GM18517 (cell line): ENCODE measurements around the gene PRKAG2.
"Not testable (repeated sequence)": the region's sequence is repeated elsewhere in the genome, so short reads cannot be mapped to it uniquely, and the experiment has no call there.

Experiments used
- ATAC-seq: cut with Tn5 transposase; IDR thresholded peaks from one replicate; pipeline ENCODE4 v1.9.1; 2021; ENCODE audit warnings: mild to moderate bottlenecking, moderate library complexity; ENCODE audit not compliant: unreplicated experiment

Gene PRKAG2

GRCh38 chr7:151540146-151540545 lies 336.8 kb downstream of the PRKAG2 start:
- no peak for ATAC-seq

DNA sequence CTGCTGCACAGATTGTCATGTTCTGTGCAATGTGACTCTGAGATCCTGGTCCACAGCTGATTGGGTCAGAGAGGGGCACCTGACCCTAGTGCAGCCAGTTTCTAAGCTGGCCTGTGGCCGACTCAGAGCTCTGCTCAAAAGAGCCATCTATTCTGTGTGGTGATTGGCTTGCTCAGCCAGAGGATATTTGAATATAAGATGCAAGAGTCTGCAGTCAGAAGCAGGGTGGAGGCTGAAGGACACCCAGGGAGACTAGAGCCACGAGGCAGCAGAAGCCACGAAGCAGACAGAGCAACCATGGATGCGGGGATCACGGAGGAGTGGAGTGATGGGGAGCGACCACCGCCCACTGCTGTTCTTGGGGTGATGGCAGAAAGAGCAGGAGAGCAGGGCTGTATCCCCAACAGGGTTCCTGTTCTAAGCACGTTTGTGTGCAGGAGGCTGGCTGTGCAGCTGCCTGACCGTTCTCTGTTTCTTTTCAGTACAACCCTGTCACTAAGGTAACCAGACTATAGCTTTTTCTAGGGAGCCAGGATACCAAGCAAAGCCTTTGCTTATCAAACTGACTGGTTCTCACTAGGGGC lies 337.7 kb downstream of the PRKAG2 start:
- ATAC-seq, result peak; percentile 61

GRCh38 chr7:151537818-151538561 lies 338.9 kb downstream of the PRKAG2 start:
- no peak for ATAC-seq

GRCh38 chr7:151536178-151536577 lies 340.7 kb downstream of the PRKAG2 start:
- not testable (repeated sequence) for ATAC-seq

DNA sequence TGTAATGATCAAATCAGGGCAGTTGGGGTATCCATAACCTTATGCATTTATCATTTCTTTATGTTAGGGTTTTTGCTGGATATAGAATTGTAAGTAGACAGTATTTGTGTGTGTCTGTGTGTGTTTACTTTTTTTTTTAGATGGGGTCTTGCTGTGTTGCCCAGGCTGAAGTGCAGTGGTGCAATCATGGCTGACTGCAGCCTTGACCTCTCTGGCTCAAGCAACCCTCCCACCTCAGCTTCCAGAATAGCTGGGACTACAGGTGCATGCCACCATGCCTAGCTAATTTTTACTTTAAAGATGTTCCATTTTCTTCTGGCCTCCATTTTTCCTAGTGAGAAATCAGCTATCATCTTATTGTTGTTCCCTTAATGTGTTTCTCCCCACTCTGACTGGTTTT lies 347.1 kb downstream of the PRKAG2 start:
- ATAC-seq, result no peak

DNA sequence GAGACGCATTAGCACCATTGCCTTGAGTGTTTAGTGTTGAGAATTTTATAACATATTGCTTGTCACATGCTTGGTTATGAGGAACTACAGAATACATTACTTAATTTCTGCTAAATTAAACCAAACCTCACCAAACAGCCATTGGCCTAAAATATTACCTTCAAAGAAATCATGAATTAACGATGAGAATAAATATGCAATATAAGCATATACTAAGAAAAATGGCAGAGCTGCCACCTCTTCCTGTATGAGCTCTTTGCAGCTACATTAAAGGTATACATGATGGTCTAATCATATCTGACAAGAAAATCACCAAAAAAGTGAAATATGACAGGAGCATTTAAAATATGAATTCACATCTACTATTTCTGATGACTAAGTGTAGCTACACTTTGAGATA lies 352.1 kb downstream of the PRKAG2 start:
- ATAC-seq, result no peak

DNA sequence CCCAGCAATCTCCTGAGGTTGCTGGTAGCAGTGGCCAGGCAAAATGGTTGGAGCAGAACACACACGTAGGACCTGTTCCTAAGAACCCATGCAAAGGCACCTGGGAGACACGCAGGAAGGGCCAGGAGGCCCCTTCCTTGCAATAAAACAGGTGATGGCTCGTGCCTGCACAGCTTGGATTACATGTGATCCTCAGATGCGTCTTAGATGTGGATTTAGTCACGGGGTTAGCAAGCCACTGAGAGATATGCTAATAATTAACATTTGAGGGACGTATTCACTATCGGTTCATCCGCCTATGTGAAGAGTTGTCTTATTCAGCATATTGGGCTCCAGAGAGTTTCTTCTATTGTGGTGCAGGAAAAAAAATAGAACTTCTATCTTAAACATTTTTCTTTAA lies 352.6 kb downstream of the PRKAG2 start:
- no peak for ATAC-seq

- peak; percentile 1 for ATAC-seq
Observed at GRCh38 chr7:151520419-151521261, 356.3 kb downstream of the PRKAG2 start.

DNA sequence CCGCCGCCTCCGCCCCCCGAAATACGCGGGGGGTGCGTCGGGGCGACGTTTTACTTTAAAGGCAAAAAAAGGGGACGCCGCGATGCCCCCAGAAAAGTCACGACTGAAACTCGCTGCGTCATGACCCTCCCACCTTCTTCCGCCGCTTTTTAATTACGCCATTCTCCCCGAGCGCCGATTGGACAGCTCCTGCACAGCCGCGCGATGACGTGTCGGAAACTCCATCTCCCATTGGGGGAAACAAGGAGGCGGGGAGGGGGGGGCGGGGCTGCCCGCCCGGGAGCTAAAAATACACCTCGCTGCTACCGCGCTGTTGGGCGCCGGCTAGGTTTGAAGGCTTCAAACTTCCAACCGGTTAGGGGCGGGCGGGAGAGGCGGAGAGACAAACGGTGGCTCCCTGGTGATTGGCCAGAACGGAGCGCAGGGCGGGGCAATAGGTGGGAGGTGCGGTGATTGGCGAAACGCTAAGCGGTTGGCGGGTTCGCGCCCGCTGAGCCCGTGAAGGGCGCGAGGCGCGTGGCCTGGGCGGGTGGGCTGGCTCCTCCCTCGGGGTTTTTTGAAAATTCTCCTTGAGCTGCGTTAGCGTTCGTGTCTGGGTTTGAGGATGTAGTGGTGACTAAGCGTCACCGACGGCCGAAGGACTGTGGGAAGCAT lies 357.0 kb downstream of the PRKAG2 start, which contains the start of gene RHEB:
TSS of gene RHEB (minus strand) at position 131 of the 654 bp plus-strand sequence. CDS start 384 bp downstream, outside the sequence.
- ATAC-seq, result peak; percentile 73

GRCh38 chr7:151518947-151519764 lies 357.8 kb downstream of the PRKAG2 start:
- ATAC-seq, result peak; percentile 52

- no peak for ATAC-seq
Observed at GRCh38 chr7:151518105-151518946, 358.6 kb downstream of the PRKAG2 start.

DNA sequence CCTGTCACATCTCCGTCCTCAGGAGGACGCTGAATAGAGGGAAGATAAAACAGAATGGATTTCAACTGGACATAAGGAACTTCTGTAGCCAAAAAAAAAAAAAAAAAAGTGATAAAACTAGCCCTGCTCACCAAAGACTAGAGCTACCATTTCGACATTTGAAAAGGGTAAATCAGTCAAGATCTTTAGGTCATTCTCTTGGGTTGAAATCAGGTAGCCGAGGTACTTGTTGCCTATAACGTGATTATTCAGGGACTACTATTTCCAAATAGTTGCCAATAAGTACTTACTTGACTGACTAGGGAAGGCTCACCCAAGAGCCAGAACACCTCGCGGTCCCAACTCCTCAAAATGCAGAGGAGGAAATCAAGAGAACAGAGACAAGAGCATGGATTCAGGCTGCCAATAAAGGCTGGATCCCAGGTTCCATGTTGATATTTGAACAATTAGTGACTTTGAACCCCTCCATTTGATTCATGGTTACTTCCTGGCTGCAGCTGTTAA lies 359.3 kb downstream of the PRKAG2 start:
- ATAC-seq, result no peak

DNA sequence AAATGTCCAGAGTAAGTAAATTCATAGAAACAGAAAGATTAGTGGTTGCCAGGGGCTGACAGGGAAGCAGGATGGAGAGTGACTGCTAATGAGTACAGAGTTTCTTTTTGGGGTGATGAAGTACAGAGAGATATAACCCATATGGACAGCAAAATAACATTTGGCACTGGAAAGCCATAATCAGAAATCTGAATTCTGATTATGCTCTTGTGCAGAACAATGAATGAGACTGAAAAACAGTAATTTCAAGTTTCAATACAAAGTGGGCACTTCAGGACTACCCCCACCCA lies 361.7 kb downstream of the PRKAG2 start:
- no peak for ATAC-seq

DNA sequence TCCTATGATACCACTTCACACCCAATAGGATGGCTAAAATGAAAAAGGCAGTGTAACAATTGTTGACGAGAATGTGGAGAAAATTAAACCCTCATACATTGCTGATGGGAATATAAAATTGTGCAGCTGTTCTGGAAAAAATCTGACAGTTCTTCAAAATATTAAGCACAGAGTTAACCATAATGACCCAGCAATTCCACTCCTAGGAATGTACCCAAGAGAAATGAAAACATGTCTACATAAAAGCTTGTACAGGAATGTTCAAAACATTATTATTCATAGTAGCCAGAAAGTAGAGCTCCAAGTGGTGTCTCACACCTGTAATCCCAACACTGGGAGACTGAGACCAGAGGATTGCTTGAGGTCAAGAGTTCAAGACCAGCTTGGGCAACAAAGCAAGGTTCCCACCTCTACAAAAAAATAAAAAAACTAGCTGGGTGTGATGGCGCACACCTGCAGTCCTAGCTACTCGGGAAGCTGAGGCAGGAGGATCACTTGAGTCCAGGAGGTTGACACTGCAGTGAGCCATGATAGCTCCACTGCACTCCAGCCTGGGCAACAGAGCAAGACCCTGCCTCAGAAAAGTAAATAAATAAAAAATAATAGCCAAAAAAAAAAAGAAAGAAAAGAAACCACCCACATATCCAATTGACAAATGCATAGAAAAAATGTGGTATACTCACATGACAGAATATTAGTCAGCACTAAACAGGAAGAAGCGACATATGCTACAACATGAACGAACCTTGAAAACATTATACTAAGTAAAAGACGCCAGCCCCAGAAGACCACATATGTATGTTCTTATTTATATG lies 362.2 kb downstream of the PRKAG2 start:
- no peak for ATAC-seq

DNA sequence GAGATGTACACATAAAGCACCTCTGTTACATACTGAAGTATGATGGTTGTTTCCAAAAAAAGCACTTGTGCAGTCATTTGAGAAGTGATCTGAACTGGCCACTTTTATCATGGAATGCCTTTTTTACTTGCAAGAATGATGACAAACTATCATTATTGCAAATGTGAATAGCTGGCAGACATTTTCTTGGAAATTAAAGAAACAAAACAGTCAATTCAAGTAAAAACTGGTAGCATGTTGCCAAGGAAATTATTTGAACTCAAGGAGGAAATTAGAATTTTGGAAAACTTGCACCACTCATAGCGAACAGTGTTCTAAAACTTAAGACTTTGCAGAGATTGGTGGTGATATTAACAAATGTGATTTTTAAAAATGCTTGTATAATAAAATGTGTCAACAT lies 363.8 kb downstream of the PRKAG2 start:
- ATAC-seq, result no peak

GRCh38 chr7:151512353-151512752 lies 364.6 kb downstream of the PRKAG2 start:
- ATAC-seq, result no peak

GRCh38 chr7:151511946-151512345 lies 365.0 kb downstream of the PRKAG2 start:
- no peak for ATAC-seq

GRCh38 chr7:151511270-151511669 lies 365.6 kb downstream of the PRKAG2 start:
- no peak for ATAC-seq
